Stimulated activated CD4-positive, alpha-beta T cell treated with anti-CD3 and anti-CD28 coated beads, Interleukin-1b, Interleukin-23, amount 100 ng/mL, for 24 hours (primary cell): ENCODE measurements around the gene DCAF8.

ENCODE experiments used
- DNase-seq, 4 experiments: peaks; one replicate each; pipeline ENCODE4 v3.0.0-alpha.2; 2020; ENCODE audit warnings: low read depth in 4 of 4, low spot score in 1 of 4

Gene DCAF8

DNA sequence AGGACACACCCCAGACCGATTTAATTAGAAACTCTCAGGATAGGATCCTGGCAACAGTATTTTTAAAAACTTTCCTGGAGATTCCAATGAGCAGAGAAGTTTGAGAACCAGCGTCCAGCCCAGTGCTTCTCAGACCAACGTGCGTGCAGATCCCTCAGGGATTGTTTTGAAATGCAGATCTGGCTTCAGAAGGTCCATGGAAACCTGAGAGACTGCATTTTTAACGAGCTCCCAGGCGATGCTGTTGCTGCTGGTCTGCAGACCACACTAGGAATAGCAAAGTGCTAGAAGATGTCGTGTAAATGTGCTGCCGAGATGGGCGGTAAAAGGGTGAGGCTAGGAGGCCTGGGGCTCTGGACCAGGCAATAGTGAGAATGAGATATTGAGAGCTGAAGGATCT is 90.4 kb downstream of the DCAF8 start:
- DNase-seq: no peak

DNA sequence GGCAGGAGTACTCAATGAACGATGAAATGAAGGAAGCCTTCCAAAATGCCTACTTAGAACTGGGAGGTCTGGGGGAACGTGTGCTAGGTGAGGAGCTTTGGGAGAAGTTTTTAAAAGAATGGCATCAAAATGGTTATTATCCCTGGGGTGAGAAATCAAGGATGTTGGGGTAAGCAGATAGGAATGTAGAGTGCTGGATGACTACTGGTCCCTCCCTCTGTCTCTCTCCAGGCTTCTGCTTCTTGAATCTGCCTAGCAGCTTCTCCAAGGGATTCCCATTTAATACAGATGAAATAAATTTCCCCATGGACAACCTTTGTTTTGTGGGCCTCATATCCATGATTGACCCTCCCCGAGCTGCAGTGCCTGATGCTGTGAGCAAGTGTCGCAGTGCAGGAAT is 91.0 kb downstream of the DCAF8 start:
- DNase-seq: no peak

DNA sequence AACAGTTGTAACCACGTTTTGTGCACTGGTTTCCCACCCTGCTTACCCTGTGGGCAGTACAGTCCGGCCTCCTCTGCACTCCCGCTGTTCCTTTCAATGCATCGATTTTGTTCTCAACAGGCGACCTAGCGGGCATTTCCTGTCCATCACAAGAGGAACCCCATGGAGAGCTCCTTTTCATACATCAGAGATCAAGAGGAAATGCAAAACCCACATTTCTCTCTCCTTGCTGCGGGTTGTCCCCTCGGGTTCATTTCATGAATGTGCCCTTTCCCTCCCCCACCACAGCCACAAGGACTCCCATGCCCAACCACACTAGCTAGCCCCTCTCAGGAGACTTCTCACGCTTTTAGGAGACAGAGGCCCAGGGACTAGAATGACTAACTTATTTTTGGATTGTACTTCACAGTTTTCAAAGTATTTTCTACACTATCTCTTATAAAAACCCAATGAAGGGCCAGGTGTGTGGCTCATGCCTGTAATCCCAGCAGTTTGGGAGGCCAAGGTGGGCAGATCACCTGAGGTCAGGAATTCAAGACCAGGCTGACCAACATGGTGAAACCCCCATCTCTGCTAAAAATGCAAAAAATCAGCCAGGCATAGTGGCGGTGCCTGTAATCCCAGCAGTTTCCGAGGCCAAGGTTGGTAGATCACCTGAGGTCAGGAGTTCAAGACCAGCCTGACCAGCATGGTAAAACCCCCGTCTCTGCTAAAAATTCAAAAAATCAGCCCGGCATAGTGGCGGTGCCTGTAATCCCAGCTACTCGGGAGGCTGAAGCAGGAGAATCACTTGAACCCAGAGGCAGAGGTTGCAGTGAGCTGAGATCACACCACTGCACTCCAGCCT is 92.6 kb downstream of the DCAF8 start:
- DNase-seq: no peak

DNA sequence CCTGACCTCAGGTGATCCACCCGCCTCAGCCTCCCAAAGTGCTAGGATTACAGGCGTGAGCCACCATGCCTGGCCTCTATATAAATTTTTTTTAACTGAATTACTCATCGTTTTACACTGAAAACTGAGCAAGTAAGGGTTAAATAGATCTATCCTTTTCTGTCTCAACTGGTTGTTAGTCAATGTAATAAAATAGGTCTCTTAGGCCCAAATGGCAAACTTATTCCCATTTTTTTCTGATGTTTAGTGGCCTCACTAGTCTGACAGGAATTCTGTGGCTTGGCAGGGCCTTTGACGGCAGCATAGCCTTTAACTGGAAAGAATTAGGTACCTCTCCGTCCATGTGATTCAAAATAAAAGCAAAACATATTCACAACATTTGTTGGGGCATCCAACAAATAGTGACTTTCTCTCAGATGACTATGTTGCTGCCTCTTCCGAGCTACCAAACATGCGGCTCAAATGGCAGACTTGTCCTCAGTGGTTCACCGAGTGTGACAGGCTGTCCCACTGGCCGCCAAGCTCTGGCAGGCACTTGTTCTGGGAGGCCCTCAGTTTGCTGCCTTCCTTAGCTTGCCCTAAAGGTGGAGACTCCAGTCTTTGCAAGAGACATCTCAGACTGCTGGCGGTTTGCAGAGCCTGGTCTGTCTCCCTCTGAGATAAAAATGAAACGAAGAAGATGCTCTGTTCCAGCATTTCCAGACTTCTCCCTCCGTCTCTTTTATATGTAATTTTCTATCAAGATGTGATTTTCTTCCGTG is 93.6 kb downstream of the DCAF8 start:
- no peak for DNase-seq

DNA sequence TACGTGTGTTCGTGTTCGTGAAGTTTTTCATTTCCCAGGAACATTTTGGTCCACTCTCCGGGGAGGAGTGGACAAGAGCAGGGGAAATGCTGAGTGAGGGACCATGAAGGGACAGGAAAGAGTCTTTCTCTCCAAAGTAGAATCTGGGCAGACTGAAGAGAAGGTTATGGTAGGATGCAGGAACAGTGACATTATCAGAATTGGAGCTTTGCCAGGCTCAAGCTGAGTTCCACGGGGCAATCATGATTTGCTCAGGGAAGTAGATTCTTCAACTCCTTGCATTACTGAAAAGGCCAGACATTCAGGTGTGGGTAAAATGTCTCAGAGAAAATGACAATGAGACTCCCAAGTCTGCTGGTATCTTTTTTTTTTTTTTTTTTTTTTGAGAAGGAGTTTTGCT is 94.3 kb downstream of the DCAF8 start:
- no peak for DNase-seq

DNA sequence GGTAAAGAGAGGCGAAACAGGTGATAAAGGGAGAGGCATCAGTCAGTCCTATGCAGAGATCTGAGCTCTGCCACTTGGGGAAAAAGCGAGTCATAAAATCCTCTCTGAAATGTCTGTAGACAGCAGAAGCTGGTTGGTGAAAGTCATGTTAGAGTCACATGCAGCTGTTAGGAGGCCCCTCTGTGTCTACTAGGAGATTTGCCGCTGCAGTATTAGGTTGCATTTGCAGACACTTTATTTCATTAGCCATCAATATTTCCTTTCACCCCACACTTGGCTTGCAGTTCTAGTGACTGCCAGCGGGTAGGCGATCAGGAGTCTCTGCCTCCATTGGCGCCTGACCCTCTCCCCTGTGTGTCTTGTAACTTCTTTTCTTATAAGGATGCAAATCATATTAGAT is 94.8 kb downstream of the DCAF8 start:
- DNase-seq: no peak

DNA sequence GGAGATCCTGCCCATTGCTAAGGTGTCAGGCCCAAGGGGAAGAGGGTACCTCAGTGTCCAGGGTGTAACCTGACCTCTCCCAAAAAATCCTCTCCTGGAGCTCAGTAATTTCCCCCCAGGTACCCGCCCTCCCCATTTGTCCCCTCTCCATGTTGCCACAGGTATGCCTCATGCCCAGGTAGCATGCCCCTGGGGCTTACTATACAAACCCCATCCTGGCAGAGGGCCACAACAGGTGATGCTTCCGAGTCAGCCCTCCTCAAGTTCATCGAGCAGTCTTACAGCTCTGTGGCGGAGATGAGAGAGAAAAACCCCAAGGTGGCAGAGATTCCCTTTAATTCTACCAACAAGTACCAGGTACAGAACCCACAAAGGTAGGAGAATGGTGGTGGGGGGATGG is 95.3 kb downstream of the DCAF8 start:
- no peak for DNase-seq

DNA sequence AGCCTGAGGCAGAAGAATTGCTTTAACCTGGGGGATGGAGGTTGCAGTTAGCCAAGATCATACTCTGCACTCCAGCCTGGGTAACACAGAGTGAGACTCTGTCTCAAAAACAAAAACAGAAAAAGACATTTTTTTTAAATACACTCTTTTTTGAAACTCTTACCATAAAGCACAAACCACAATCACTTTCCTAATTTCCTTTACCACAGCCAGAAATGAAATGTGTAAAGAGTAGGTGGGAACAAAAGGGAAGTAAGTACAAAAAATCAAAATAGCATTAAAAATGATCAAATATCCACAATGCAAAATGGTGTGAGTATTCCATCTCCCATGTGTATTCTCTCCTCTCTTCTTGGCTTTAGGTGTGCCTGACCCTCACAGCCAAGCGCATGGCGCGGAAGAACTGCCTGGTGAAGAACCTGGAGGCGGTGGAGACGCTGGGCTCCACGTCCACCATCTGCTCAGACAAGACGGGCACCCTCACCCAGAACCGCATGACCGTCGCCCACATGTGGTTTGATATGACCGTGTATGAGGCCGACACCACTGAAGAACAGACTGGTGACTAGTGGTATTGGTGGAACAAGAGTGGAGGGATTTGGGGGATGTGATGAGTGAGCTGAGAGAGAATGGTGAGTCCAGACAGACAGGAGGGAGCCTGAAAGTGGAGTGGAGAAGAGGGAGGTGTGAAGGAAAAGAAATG is 96.0 kb downstream of the DCAF8 start:
- DNase-seq: no peak
